ENCODE results near the gene TBCD.

The TBCD gene

DNA sequence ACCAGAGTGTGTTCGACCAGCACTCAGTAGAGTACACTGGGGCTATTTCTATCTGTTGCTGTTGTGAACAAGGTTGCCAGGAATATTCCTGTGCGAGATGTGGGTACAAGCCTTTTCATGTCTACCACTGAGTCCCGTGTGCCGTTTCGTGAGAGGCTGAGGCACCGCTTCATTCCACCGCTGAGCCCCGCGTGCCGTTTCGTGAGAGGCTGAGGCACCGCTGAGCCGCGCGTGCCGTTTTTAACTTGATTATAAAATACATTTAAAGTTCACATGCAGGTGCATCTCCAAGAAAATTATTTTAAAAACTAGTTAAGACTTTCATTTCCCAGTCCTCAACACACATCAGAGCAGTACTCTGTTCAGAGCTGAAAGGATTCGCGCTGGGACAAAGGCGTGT, 166.6 kb downstream of the TBCD start:
- no peak overlapping the region for H3K4me3 ChIP-seq (ENCODE audit: low read depth, low read length)

DNA sequence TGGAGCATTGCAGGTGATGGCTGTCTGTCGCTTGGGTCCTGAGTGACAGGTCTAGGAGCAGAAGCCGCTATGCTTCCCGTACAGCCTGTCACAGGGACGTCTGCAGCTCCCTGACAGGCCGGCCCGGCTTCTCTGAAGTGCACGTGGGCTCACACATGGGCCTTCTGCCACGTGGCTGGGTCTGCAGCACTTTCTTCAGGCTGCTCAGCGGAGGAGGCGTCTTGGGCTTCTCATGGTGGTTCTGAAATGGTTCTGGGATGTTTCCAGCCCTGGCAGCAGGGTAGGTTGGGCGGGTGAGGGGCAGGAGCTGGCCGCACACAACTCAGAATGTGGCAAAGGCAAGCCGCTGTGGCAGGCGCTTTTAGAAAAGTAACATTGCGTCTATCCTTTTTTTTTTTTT, 168.3 kb downstream of the TBCD start:
- H3K4me3 ChIP-seq (ENCODE audit: low read depth, low read length), result no peak overlapping the region

DNA sequence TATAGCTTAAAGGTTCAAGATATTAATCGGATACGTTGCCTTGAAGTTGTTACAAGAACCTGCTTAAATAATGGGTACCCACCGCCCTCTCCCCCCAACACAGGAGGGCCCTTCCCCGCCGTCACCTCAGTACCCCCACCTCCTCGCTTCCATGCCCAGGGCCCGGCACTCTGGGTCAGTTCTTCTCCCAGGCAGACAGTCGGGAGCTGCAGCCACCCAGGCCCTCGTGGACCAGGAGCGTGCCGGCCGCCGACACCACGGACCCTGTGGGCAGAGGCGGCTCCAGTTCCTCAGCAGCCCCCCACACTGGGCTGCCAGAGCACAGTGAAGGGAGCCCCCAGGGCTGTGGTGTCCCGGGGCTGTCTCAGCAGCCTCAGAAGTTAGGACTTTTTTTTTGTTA, 168.8 kb downstream of the TBCD start:
- no peak overlapping the region for H3K4me3 ChIP-seq (ENCODE audit: low read depth, low read length)

DNA sequence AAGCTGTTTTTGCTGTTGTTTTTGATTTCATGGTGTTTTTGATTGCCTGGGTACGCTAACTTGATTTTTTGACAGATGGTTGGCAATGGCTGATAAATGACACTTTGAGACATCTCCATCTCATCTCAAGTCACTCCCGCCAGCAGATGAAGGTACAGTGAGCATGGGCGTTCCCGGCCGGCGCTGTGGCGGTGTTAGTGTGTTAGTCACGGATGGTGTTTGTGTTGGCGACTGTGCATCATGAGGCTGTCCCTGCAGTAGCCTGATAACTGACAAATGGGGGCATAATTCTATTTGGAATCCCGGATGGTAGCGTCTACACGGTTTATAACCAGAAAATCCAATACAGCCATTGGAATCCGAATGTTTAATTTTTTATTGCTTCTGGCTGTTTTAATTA, 169.6 kb downstream of the TBCD start:
- H3K4me3 ChIP-seq (ENCODE audit: low read depth, low read length), result no peak overlapping the region

DNA sequence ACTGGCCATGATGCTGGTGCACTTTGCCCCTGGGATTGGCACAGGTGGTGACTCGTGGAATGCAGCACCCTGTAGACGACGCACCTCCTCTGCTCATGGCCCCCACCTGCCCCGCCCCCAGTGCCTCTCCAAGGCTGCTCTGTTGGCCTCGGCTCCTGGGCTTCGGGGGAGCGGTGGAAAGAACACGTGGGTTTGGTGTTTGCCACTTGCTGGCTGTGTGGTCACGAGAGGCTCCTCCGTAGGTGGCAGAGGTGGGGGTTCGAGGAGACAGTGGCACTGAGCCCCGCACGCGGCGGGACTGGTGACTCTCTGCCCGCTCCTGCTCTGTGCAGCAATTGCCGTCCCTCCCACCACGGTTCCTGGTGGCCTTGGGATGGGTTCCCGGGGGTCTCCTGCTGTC, 170.8 kb downstream of the TBCD start:
- no peak overlapping the region for H3K4me3 ChIP-seq (ENCODE audit: low read depth, low read length)

DNA sequence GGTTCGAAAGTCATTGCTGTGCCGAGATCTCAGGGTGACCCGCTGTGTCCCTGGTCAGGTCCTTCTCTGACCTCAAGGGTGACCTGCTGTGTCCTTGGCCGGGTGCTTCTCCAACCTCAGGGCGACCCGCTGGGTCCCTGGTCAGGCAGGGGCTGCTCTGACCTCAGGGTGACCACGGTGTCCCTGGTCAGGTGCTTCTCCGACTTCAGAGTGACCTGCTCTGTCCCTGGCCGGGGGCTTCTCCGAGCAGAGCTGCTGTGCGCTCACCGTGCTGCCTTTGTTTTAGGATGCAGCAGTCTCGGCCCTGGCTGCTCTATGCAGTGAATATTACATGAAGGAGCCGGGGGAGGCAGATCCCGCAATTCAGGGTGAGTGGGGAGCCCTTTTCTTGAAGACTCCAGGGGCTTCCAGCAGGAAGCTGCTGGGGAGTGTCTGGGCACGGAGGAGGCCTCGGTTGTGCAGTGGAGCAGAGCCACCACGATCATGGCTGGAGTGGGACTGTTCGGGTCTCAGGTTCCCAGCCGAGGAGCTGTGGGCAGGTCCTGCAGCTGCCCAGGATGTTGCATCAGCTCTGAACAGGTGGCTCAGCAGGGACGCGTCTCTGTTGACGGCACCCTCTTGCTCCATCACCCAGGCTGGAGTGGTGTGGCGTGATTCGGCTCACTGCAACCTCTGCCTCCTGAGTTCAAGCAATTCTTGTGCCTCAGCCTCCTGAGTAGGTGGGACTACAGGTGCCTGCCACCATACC, 171.7 kb downstream of the TBCD start:
- H3K4me3 ChIP-seq (ENCODE audit: low read depth, low read length), result no peak overlapping the region

DNA sequence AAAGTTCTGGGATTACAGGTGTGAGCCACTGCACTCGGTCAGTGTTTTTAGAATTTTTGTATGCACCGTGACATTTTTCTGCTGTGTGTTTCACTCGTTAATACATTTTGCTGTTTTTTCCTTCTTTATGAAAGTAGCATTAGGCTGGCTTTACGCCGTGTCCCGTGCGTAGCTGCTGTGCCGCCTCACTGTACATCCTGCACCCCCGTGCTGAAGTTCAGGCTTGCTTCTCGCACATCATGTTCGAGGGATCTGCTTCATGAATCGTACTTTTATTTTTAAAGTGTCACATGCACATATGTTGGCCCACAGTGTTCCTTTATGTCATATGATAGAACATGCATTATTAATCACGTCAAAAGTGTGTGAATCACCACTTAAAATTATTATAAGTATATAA, 172.3 kb downstream of the TBCD start:
- H3K4me3 ChIP-seq (ENCODE audit: low read depth, low read length), result no peak overlapping the region

DNA sequence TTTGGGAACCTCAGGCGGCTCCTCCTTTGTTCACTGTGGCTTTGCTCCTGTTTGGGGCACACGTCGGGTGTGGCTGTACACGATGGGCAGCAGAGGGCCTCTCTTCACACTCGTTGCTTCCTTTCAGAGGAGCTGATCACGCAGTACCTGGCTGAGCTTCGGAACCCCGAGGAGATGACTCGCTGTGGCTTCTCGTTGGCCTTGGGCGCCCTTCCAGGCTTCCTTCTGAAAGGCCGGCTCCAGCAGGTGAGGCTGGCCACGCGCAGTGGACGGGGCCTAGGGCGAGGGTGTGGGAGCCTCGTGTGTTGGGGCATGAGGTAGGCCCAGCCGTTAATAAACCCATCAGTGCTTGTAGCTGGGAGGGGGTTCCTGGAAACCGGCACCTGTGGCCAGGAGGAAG, 172.9 kb downstream of the TBCD start:
- no peak overlapping the region for H3K4me3 ChIP-seq (ENCODE audit: low read depth, low read length)

DNA sequence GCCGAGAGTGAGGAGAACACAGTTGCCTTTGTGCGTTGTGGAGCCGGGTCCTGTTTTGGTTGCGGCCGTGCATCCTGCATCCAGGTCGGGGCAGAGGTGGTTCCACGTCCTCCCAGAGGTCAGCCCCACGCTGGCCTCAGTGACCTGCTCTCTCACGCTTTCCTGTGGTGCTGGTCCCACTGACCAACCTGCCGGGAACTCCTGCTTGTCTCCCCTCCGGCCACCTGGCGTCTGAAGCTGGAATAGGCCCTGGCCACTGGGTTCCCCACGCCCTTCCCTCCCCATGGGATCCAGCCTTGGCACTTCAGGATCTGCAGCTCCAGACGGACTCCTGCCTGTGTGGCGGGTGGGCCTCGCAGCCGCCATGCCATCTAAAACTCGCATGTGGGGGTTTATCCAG, 173.5 kb downstream of the TBCD start:
- H3K4me3 ChIP-seq (ENCODE audit: low read depth, low read length), result no peak overlapping the region

DNA sequence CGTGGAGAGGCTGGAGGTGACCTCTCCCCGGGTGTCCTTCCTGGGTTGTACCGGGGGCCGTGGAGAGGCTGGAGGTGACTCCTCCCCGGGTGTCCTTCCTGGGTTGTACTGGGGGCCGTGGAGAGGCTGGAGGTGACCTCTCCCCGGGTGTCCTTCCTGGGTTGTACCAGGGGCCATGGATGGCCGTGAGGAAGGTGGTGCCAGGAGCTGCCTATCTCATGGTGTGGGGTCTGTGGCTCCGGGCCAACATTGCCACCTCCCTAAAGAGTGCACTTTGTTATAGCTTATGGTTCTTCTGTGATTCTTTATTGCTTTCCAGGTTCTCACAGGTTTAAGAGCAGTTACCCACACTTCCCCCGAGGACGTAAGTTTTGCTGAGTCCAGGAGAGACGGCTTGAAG, 174.2 kb downstream of the TBCD start:
- no peak overlapping the region for H3K4me3 ChIP-seq (ENCODE audit: low read depth, low read length)

DNA sequence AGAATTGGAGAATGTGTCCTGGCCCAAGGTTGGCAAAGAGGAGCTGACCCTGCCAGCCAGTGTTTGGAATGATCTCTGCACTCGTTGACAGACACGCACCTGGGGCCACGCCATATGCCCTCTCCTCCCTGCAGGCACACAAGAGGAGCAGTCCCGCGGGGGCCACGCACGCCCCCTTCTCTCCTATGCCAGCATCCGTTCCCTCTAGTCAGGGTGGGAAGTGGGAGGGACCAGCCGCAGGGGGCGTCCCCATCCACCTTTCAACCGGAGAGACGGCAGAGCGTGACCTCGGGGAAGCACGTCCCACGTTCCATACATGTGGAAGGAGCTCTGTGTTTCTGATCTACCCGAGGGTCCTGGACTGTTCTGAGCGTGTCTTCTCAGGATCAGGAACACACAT, 174.9 kb downstream of the TBCD start:
- H3K4me3 ChIP-seq (ENCODE audit: low read depth, low read length), result no peak overlapping the region

DNA sequence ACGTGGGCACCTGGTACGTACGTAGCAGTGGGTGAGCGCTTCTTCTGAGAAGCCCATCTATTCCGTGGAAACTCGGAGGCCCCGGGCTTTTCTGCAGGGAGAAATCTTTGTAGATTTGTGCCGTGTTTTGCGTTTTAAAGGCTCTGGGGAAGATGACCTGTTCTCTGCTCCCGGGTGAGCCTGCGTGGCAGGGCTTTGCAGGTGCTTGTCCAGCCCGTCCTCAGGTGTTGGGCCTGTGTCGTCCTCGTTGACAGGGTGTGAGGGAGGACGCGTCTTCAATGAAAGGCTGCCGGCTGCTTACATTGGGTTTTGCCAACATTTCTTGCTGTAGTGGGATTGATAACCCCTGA, 175.4 kb downstream of the TBCD start:
- H3K4me3 ChIP-seq (ENCODE audit: low read depth, low read length), result no peak overlapping the region

DNA sequence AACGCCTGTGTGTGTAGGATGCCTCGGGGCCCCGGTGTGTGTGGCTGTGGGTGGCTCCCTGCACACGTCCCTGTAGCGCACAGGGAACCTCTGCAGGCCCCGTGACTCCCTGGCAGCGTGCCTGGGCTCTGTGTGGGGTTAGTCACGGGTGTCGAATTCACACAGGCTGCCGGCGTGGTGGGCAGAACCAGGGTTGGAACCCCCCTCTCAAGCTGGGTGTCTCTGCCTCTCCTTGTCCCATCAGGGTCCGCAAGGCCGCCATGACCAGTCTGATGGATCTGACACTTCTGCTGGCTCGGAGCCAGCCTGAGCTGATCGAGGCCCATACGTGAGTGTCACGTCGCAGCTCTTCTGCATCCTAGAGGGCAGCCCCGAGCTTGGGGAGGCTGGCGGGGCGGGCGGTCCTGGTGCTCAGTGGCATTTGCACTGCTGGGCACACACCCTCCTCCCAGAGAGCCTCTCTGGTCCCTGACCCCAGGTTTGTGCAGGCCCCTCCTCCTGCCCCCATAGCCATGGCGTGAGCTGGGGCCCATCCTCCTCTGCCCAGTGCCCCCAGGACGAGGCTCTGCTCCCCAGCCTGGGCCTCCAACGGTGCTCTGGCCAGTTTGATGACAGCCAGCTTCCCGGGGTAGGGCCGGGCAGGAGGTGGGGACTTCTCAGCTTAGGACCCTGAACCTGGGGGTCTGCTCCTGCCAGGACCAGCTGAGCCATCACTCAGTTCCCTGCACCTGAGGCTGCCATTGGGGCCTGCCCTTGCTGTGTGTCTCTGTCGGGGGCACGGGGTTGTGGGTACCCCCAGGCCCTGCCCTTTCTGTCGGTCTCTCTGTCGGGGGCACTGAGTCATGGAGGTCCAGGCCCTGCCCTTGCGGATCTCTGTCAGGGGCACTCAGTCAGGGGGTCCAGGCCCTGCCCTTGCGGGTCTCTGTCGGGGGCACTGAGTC, 176.1 kb downstream of the TBCD start:
- no peak overlapping the region for H3K4me3 ChIP-seq (ENCODE audit: low read depth, low read length)

DNA sequence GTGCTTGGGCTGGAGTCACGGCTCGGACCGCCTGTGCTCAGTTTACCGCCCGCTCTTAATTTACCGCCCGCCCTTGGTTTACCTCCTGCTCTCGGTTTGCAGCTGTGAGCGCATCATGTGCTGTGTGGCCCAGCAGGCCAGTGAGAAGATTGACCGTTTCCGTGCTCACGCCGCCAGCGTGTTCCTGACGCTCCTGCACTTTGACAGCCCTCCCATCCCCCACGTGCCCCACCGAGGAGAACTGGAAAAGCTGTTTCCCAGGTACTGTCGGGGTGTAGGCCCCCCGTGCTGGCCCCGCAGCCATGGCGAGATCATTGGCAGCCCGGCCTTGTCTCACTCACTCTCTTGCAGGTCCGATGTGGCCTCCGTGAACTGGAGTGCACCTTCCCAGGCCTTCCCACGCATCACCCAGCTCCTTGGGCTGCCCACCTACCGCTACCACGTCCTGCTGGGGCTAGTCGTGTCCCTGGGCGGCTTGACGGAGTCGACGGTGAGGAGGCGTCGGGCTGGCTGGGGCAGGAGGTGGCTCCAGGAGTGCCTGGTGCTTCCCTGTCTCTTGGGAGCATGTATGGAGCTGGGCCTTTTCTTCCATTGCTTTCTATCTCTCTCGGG, 177.3 kb downstream of the TBCD start:
- H3K4me3 ChIP-seq (ENCODE audit: low read depth, low read length), result no peak overlapping the region

DNA sequence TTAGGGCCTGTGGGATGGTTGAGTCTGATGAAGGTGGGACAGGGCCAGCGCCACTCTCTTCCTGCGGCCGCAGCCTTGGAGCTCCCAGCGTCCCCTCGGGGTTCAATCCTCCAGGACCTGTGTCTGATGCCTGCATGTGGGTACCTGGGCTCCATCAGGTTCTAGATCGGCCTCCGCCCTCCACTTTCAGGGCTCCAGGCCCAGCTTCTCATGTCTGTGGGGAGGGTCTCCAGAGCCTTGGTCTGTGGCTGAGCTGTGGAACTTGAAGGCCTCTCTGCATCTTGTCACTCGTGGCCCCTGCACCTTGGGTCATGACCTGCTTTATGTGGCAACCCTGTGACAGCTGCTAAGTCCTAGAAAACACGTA, 177.8 kb downstream of the TBCD start:
- no peak overlapping the region for H3K4me3 ChIP-seq (ENCODE audit: low read depth, low read length)

DNA sequence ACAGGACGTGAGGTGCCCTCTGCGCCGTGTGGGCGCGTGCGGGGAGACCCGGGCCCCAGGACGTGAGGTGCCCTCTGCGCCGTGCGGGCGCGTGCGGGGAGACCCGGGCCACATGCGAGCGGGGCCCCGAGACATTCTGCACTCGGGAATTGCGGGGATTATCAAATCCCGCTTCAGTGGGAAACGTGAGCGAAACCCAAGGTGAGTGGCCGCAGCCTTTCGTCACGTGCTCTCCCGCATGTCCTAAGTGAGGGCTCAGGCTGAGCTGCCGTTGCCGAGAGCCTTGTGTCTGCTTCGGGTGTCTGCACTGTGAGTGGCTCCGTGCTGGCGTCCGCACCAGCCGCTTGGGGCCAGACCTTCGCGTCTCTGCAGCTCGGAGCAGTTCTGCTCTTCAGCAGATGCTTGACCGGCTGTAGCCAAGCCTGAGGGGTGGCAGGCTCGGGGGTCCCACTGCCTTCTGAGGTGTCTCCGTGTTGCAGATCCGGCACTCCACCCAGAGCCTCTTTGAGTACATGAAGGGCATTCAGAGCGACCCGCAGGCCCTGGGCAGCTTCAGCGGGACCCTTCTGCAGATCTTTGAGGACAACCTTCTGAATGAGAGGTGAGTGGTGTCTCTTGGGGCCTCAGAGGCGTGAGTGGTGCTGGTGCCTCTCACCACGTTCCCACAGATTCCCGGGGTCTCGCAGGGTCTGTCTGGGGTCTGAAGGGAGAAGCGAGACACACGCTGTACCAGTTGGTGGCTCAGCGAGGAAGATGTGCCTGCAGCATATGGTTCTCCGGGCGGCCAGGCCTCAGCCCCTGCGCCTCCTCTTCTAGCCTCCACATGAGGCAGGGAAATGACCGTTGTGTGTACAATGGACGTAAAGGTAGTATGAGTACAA, 178.4 kb downstream of the TBCD start:
- H3K4me3 ChIP-seq (ENCODE audit: low read depth, low read length), result no peak overlapping the region

DNA sequence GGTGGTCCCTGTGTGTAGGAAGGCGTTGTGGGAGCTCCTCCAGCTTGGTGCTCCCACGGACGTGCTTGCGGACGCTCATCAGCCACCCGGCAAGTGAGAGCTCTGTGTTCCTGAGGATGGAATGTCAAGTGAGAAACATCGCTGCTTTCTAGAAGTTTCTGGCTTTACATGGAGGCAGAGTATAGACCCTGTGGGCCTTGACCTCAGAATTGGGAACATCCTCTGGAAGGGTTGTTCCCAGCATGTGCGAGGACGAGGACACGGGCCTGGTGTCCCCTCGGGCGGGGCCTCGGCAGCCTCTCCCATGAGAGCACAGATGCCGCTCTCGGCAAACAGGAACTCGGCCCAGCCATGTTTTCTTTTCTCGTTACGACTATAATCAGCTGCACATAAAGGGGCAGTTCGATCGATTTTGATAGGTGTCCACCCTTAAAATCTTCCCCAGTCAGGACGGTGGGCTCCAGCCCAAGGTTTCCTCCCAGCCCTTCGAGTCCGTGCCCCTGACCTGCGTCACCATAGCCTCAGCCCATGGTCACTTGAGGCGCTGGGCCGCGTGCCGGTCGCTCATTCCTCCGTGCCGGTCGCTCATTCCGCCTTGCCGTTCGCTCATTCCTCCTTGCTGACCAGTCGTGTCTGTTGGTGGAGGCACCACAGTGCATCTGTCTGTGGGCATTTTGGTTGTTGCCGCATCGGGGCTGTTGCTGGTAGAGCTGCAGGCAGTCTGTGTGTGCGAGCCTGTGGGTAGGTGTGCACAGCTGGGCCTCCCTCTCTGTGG, 179.2 kb downstream of the TBCD start:
- no peak overlapping the region for H3K4me3 ChIP-seq (ENCODE audit: low read depth, low read length)

DNA sequence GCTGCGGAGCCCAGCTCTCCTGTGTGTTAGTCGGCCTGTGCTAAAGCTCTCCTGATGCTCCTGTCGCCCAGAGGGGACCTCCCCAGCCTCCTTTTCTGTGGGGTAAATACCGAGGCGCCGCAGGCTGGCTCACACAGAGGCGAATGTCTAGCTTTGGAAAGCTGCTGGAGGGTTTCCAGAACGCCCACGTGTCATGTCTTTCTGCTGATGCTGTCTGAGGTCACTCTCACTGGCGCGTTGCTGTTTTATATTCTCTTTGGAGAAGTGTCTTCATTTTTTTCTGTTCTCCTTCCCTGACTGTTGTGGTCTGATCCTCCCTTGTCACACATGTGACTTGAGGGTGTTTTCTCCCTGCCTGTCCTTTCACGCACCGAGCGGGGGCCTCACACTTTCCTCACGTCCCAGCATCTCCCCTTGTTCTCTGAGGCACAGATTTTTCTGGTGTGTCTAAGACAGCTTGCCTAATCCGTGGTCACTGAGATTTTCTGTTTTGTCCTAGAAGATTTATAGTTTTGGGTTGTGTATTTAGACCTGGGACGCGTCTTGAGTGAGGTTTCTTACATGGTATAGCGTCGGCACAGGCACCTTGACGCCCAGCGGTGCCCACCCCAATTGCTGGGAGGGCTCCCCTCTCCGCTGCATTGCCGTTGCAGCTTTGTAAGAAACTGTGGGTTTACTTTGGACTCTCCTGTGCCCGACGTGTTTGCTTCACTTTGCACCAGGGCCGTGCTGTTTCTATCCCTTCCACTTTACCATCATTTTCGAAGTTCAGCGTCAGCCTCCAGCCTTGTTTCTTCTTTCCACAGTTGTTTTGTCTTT, 180.0 kb downstream of the TBCD start:
- no peak overlapping the region for H3K4me3 ChIP-seq (ENCODE audit: low read depth, low read length)

DNA sequence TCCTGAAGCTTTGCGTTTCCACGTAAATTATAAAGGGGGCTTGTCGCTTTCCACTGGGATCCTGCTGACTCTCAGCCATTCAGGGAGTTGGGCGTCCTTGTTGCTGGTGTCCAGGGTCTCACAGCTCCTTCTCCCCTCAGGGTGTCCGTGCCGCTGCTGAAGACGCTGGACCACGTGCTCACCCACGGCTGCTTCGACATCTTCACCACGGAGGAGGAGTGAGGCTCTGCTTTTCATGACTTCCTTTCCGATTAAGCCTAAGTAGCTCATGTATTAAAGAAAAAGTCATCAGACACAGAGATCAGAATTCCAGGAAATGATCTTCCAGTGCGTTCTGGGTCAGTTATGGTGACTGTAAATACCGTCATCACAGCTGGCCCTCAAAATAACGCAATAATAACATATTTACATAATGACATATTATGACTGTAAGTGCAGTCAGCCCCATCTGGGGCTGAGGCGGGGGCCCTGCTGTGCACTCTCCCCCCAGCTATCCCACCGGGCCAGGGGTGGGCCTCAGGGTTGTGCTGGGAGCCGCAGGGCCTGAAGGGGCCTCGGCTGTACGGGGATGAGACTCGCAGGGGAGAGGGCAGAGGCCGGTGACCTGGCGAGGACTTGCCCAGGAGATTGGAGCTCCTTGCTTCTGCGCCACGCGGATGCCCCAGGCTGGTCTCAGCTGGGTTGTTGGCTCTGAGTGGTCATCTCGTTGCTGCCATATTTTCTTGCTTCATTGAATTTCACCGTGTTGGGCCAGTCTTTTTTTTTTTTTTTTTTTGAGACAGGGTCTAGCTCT, 180.8 kb downstream of the TBCD start:
- no peak overlapping the region for H3K4me3 ChIP-seq (ENCODE audit: low read depth, low read length)
